HG02759 (cell line): ENCODE results near the gene CDC7.
A peak's percentile ranks its signal among the peaks of the same experiment; 100 is the strongest.
"Not testable (repeated sequence)": the region's sequence is repeated elsewhere in the genome, so short reads cannot be mapped to it uniquely, and the experiment has no call there.

Experiments used
- ATAC-seq: cut with Tn5 transposase; IDR thresholded peaks from one replicate; pipeline ENCODE4 v1.9.1; 2021; ENCODE audit warnings: mild to moderate bottlenecking, moderate library complexity; ENCODE audit not compliant: unreplicated experiment

Gene CDC7

GRCh38 chr1:91500756-91501522 lies at the start of gene CDC7:
TSS of gene CDC7 (plus strand) at chr1:91500851. CDS start at chr1:91501717, 866 bp downstream.
- peak; percentile 83 for ATAC-seq

GRCh38 chr1:91454136-91454535 lies 46.5 kb upstream of the CDC7 start:
- no peak for ATAC-seq

GRCh38 chr1:91455334-91455733 lies 45.3 kb upstream of the CDC7 start:
- no peak for ATAC-seq

DNA sequence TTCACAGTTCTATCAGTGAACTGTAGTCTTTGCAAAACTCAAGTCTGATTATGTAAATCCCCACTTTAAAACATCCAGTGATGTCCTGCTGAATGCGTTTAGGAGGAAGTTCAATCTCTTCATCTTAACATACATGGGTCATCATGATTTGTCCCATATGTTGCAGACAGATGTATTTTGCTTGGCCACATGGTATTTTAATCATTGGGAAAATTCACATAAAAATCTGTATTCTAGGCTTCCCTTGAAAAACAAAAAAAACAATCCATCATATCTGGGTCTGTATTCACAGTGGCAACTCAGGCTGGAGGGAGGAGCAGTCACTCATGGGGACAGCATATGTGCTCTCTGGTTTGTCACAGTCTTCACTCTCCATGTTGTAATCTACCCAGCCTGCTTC lies 44.8 kb upstream of the CDC7 start:
- ATAC-seq, result no peak

DNA sequence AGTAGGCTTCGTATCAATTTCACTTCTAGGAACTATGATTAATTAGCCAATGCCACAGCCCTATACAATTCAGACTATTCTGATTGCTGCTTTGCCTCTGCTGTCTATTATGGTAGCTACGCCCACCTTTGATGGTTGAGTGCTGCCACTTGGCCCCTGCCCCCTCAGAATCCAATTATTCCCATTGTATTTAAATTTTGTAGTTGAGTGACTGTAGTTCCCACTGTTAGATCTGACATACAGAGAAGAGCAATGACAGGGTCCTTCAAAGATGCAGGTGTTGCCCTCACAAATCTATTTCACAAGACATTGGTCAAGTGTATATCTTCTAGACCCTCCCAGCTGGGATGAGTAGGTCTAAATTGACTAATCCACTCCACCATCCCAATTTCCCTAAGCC lies 35.3 kb upstream of the CDC7 start:
- not testable (repeated sequence) for ATAC-seq

GRCh38 chr1:91476533-91477217 lies 24.0 kb upstream of the CDC7 start:
- ATAC-seq, result no peak

DNA sequence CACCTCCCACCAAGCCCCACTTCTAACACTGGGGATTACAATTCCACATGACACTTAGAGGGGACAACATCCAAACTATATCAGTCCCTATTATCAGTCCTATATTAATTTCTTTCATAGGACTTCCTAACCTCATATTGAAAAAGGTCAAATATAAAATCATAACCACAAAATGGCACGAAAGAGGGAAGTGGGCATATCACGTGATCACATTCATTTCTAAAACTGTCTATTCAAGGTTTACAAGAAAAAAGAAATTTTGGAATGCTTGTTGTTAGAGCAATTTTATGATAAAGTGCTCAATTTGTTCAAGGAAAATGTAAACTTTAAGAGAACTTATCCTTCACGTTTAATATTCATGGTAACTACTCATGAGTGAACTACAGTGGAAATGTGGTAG lies 13.2 kb upstream of the CDC7 start:
- ATAC-seq, result no peak

DNA sequence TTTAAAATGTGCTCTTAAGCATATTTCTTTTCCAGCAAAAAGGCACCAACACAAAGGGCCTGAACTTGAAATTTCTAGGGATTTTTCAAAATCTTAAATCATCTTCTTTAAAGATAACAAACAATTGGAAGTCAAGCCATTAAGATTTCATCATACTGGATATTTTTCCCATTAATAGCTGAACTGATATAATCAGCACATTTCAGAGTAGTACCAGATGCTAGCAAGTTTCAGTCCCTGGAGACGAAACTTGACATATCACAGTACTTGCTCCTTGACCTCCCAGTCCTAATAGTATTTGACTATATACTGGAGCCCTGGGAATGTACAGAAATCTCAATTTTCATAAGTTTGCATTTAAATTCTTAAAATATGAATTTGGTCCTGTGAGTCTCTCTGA lies 10.2 kb upstream of the CDC7 start:
- ATAC-seq, result no peak

DNA sequence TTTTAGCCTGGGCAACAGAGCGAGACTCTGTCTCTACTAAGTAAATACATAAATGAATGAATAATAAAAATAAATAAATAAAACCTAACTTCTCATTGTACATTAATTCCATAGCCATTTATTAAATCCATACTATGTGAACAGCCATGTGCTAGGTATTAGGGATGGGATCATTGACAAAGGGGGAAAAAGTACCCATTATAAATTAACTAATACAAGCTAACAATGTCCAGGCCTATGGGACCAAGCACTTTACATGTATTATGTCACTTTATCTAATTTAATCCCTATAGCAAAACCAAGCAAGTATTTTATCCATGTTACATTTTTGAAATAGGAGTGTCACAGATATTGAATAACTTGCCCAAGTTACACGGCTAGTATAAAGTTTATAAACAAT lies 2.6 kb upstream of the CDC7 start:
- no peak for ATAC-seq

GRCh38 chr1:91498498-91499245 lies 2.0 kb upstream of the CDC7 start:
- no peak for ATAC-seq

DNA sequence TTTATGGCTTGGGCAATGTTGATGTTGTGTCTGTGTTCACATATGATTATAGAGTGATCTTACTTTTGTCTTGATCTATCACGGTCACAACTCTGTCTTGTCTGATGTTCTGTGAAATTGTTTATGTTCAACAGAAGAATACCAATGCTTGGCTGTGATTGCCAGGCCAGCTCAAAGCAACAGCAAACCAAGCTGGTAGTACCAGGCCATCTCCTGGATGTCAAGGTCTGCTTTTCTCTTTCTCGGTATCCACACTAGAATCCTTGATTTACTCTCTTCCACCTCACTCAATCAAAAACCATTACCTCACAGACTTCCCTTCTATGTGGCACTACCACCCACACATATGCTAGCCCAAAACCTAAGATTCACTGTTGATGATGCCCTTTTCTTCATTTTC lies 1.3 kb upstream of the CDC7 start:
- ATAC-seq, result no peak

GRCh38 chr1:91499904-91500755 lies 521 bp upstream of the CDC7 start:
- ATAC-seq, result peak; percentile 20

DNA sequence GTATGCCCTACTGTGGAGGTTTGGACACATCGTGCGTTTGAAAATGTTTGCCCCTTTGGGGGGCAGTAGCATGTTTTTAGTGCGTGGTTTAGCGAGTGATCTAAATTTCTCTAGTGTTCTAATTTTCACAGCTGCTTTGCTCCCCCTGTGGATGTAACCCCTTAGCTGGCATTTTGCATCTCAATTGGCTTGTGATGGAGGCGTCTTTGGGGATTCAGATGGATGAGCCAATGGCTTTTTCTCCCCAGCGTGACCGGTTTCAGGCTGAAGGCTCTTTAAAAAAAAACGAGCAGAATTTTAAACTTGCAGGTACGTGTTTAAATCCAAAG lies 836 bp downstream of the CDC7 start:
- ATAC-seq, result peak; percentile 9

GRCh38 chr1:91501971-91502671 lies 1.5 kb downstream of the CDC7 start:
- ATAC-seq, result no peak

DNA sequence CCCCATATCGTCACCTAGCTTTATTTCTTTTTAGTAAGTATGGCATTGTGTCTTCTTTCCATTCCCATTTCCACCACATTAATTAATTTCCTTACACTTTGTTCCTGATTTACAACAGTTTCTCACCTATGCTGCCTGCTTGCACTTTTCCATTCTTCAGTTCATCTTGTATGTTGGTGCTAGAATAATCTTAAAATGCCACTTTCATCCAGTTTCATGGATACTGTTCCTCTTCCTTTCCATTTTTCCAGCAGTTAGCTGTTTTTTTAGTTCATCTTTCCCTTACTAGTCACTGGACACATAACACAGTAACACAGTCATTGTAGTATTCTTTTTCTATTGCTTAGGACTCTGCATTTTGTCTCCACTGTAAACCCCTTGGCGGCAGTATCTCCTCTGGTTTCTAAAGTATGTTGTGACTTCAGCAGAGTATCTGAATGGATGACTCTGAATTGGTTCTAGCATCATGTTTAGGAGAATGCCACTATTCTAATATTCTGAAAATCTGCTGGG lies 2.1 kb downstream of the CDC7 start:
- no peak for ATAC-seq

GRCh38 chr1:91503332-91503900 lies 2.8 kb downstream of the CDC7 start:
- no peak for ATAC-seq

DNA sequence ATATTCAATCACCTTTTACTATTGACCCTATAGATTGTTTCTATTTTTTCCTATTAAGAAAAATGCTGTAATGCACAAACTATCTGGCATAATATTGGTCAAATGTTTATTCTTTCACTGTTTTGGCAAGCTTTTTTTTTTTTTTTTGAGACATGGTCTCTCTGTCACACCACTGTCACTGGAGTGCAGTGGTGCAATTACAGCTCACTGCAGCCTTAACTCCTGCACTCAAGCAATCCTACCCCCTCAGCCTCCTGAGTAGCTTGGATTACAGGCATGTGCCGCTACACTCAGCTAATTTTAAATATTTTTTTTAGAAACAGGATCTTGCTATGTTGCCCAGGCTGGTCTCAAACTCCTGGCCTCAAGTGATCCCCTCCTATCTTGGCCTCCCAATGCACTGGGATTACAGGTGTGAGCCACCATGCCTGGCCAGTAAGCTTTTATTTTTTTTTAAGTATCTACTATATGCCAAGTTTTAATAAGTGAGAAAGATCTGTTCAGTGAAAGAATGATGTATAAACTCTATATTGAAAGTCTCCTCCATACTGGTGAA lies 3.4 kb downstream of the CDC7 start:
- ATAC-seq, result no peak

GRCh38 chr1:91505086-91505485 lies 4.4 kb downstream of the CDC7 start:
- ATAC-seq, result no peak

DNA sequence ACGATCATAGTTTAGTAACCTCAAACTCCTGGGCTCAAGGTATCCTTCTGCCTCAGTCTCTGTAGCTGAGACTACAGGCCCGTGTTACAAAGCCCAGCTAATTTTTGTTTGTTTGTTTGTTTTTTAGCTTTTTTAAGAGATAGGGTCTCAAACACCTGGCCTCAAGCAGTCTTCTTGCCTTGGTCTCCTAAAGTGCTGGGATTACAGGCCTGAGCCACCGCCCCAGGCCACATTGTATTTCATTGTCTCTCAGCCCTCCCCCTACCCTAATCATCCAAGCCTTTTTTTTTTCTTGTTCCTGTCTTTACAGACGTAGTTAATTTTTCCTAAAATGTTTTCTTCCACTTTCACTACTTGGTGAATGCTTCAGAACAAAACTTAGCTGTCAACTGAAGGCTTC lies 5.4 kb downstream of the CDC7 start:
- no peak for ATAC-seq

- no peak for ATAC-seq
These were observed 6.7 kb downstream of the CDC7 start for GRCh38 chr1:91507328-91507727.
